OCI-LY1 (cell line): ENCODE results near the gene GTF2H2C_2.
"Not testable (repeated sequence)": the region's sequence is repeated elsewhere in the genome, so short reads cannot be mapped to it uniquely, and the experiment has no call there.

Source experiments
- H2AFZ ChIP-seq: fragments of 200-600 bp; sonication (generic), shearing (Covaris generic); 2 replicates; pipeline ENCODE4 v1.6.0; 2014; ENCODE audit warnings: antibody characterized with exemption, mild to moderate bottlenecking, low read length
- H3F3A ChIP-seq: fragments of 200-600 bp; sonication (generic), shearing (Covaris generic); 2 replicates; pipeline ENCODE4 v1.6.0; 2014; ENCODE audit warnings: mild to moderate bottlenecking, antibody characterized with exemption, low read length, moderate library complexity; ENCODE audit not compliant: insufficient read depth
- H3K27ac ChIP-seq: fragments of 200-600 bp; sonication (generic); 2 replicates; pipeline ENCODE4 v1.5.1; 2014; ENCODE audit warnings: low read length, mixed run types, mild to moderate bottlenecking, low read depth; ENCODE audit not compliant: poor library complexity, severe bottlenecking
- H3K27me3 ChIP-seq: fragments of 200-600 bp; sonication (generic); 2 replicates; pipeline ENCODE4 v1.6.0; 2014; ENCODE audit warnings: antibody characterized with exemption, mild to moderate bottlenecking, low read length, moderate library complexity; ENCODE audit not compliant: insufficient read depth
- H3K36me3 ChIP-seq: fragments of 200-600 bp; sonication (generic); 2 replicates; pipeline ENCODE4 v1.6.1; 2014; ENCODE audit warnings: mild to moderate bottlenecking, antibody characterized with exemption, low read length, moderate library complexity, mixed read lengths; ENCODE audit not compliant: insufficient read depth
- H3K4me1 ChIP-seq: fragments of 200-600 bp; sonication (generic); 2 replicates; pipeline ENCODE4 v1.5.1; 2014; ENCODE audit warnings: mild to moderate bottlenecking, low read length, moderate library complexity; ENCODE audit not compliant: insufficient read depth, severe bottlenecking
- H3K4me2 ChIP-seq: fragments of 200-600 bp; sonication (generic), shearing (Covaris generic); 2 replicates; pipeline ENCODE4 v1.6.1; 2014; ENCODE audit warnings: low read length
- H3K4me3 ChIP-seq: fragments of 200-600 bp; sonication (generic); 2 replicates; pipeline ENCODE4 v1.5.1; 2014; ENCODE audit warnings: low read length, low read depth, mild to moderate bottlenecking, mixed read lengths; ENCODE audit not compliant: poor library complexity, severe bottlenecking
- H3K79me2 ChIP-seq: fragments of 200-600 bp; shearing (Covaris generic); 2 replicates; pipeline ENCODE4 v1.6.1; 2016; ENCODE audit warnings: mixed run types, low read length, mixed read lengths; ENCODE audit not compliant: insufficient read depth
- H3K9ac ChIP-seq: fragments of 200-600 bp; sonication (generic), shearing (Covaris generic); 2 replicates; pipeline ENCODE4 v1.6.1; 2014; ENCODE audit warnings: mild to moderate bottlenecking, low read length, mixed read lengths
- H3K9me2 ChIP-seq: fragments of 200-600 bp; sonication (generic), shearing (Covaris generic); 2 replicates; pipeline ENCODE4 v1.6.1; 2014; ENCODE audit warnings: low read depth, mild to moderate bottlenecking, low read length, mixed read lengths
- H3K9me3 ChIP-seq: fragments of 200-600 bp; shearing (Covaris generic); 2 replicates; pipeline ENCODE4 v1.6.1; 2014; ENCODE audit warnings: low read length, mixed read lengths
- H4K20me1 ChIP-seq: fragments of 200-600 bp; sonication (generic), shearing (Covaris generic); 2 replicates; pipeline ENCODE4 v1.6.0; 2016; ENCODE audit warnings: mild to moderate bottlenecking, low read length; ENCODE audit not compliant: insufficient read depth

The GTF2H2C_2 gene

GRCh38 chr5:70415117-70415516 is at the start of gene GTF2H2C_2:
Gene GTF2H2C_2 (plus strand): TSS chr5:70415368.
- not testable (repeated sequence) for H3K79me2 ChIP-seq, H3K4me2 ChIP-seq, H3F3A ChIP-seq, H3K9me2 ChIP-seq, H4K20me1 ChIP-seq, H3K36me3 ChIP-seq, H2AFZ ChIP-seq, H3K9me3 ChIP-seq, H3K4me3 ChIP-seq, H3K4me1 ChIP-seq, H3K27me3 ChIP-seq, H3K9ac ChIP-seq, H3K27ac ChIP-seq

DNA sequence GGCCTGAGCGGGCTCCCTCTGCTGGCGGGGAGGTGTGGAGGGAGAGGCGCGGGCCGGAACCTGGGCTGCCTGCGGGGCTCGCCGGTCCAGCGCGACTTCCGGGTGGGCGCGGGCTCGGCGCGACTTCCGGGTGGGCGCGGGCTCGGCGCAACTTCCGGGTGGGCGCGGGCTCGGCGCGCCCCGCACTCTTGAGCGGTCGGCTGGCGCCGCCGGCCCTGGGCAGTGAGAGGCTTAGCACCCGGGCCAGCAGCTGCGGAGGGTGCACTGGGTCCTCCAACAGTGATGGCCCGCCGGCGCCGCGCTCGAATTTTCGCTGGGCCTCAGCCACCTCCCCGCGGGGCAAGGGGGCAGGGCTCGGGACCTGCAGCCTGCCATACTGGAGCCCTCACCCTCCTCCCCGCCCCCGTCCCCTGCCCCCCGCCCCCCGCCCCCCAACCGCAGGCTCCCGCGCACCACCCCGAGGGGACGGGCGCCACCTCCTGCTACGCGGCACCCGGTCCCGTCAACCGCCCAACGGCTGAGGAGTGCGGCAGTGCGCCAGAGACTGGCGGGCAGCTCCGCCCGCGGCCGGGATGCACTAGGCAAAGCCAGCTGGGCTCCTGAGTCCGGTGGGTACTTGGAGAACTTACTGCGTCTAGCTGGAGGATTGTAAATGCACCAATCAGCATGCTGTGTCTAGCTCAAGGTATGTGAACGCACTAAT is 14.0 kb upstream of the GTF2H2C_2 start:
- H3K36me3 ChIP-seq, H3F3A ChIP-seq, H3K79me2 ChIP-seq, H3K4me1 ChIP-seq, H2AFZ ChIP-seq, H3K27me3 ChIP-seq, H3K9me2 ChIP-seq, H4K20me1 ChIP-seq, H3K9me3 ChIP-seq: not testable (repeated sequence)
- Histone ChIP-seq H3K9ac (peak overlapping the region; percentile 62), H3K27ac (peak overlapping the region; percentile 64), H3K4me3 (peak overlapping the region; percentile 65), H3K4me2 (peak overlapping the region; percentile 46; the same call in 1 of the 2 replicates)

DNA sequence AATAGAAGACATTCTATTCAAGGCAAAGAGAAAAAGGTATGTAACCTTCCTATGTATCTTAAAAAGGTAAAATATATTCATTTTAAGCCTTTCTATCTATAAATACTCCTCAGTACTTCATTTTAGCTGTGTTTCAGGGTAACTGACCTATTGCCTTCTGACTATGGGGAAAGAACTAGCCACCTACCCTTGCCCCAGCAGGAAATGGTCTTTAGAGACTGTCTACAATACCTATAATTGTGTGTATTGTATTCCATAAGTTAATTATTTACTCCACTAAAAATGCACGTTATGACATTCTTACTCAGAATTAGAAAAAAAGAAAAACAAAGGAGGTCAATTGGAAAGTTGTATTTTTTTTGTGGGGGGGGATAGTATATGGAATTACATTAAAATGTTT is 6.2 kb downstream of the GTF2H2C_2 start:
- not testable (repeated sequence) for H3K4me2 ChIP-seq, H3K27ac ChIP-seq, H2AFZ ChIP-seq, H3K79me2 ChIP-seq, H3K9me2 ChIP-seq, H3K27me3 ChIP-seq, H3K9me3 ChIP-seq, H3K9ac ChIP-seq, H3K4me3 ChIP-seq, H3F3A ChIP-seq, H4K20me1 ChIP-seq, H3K36me3 ChIP-seq, H3K4me1 ChIP-seq

GRCh38 chr5:70423215-70423614 is 8.0 kb downstream of the GTF2H2C_2 start:
- H2AFZ ChIP-seq, H3K36me3 ChIP-seq, H3K79me2 ChIP-seq, H3K4me2 ChIP-seq, H3K9me3 ChIP-seq, H3F3A ChIP-seq, H3K4me3 ChIP-seq, H3K9me2 ChIP-seq, H3K27me3 ChIP-seq, H3K27ac ChIP-seq, H4K20me1 ChIP-seq, H3K9ac ChIP-seq, H3K4me1 ChIP-seq: not testable (repeated sequence)

- not testable (repeated sequence) for H3K4me3 ChIP-seq, H3K9me3 ChIP-seq, H3K27me3 ChIP-seq, H3K4me2 ChIP-seq, H3K9me2 ChIP-seq, H2AFZ ChIP-seq, H3K36me3 ChIP-seq, H4K20me1 ChIP-seq, H3K9ac ChIP-seq, H3K79me2 ChIP-seq, H3K27ac ChIP-seq, H3K4me1 ChIP-seq, H3F3A ChIP-seq
Observed at GRCh38 chr5:70438518-70438917, 23.4 kb downstream of the GTF2H2C_2 start.

DNA sequence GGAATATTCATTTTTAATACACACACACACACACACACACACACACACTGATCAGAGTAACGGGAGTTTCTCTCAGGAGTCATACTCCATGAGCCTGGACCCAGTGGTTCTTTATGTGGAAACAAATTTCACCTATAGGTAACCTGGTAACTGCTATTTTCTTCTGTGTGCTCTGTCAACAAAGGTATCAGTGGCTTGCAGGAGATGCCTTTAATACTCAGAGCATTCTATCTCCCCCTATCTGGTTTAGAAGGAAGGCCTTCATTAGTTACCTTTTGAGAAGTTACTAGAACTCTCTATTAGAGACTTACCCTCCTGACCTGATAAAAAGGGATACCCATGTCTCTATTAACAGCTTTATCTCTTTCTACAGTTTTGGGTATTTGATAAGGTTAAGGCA is 34.4 kb downstream of the GTF2H2C_2 start:
- not testable (repeated sequence) for H3K27ac ChIP-seq, H3K9me3 ChIP-seq, H3F3A ChIP-seq, H3K4me2 ChIP-seq, H3K4me1 ChIP-seq, H2AFZ ChIP-seq, H3K4me3 ChIP-seq, H3K9ac ChIP-seq, H3K9me2 ChIP-seq, H4K20me1 ChIP-seq, H3K36me3 ChIP-seq, H3K27me3 ChIP-seq, H3K79me2 ChIP-seq

DNA sequence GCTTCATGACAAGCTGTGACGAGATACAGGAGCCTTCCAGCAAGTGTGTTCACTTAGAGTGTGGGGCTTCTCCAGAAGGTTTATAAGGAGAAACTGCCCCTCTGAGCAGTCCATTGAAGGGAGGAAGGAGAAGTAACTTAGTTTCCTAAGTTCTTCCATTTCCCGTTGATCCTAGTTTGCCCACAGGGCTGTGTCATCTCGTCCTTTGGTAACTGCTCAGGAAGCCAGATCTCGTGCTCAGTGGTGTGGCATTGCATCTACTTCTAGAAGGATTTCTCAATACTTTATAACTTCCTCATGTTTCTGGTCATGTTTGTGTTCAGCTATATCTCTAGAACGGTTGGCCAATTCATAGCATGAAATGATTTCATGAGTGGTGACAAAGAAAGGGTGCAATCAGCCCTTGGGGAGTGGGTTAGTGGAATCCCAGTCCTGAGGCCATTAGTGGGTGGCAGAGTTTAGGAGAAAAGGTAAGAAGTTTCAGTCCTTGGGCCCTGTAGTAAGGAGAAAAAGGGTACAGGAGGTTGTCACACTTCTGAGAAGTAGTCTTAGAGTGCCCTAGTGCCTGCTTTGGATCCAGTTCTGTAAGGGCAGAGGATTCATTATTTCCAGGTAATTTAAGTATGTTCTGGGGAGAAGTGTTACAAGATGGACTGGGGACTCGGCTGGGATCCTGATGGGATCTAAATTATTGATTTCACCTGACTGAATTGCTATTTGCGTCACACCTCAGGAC is 36.2 kb downstream of the GTF2H2C_2 start:
- not testable (repeated sequence) for H3K36me3 ChIP-seq, H3K4me1 ChIP-seq, H4K20me1 ChIP-seq, H3K4me2 ChIP-seq, H3K9ac ChIP-seq, H3K9me2 ChIP-seq, H3K4me3 ChIP-seq, H3F3A ChIP-seq, H3K79me2 ChIP-seq, H2AFZ ChIP-seq, H3K27ac ChIP-seq, H3K9me3 ChIP-seq, H3K27me3 ChIP-seq
